H9 (cell line): ENCODE data around the gene POMGNT2. TPM values are rescaled to one million over a fixed set of nuclear protein-coding genes. Genes with fewer than 3 reads are reported as not detected.

Source experiments
- DNase-seq: peaks from one replicate; pipeline ENCODE4 v3.0.0-alpha.2; 2017
- H2AFZ ChIP-seq: one replicate; pipeline ENCODE4 v1.6.1; 2013; ENCODE audit warnings: mild to moderate bottlenecking, low read length, control low read depth, moderate library complexity
- H2AK5ac ChIP-seq: 2 replicates; pipeline ENCODE4 v1.6.1; 2013; ENCODE audit warnings: low read length, control low read depth, mixed read lengths; ENCODE audit not compliant: insufficient read length
- H2BK120ac ChIP-seq: one replicate; pipeline ENCODE4 v1.6.1; 2013; ENCODE audit warnings: low read depth, mild to moderate bottlenecking, low read length, control low read depth, inconsistent platforms; ENCODE audit not compliant: poor library complexity, severe bottlenecking
- H2BK12ac ChIP-seq: 2 replicates; pipeline ENCODE4 v1.6.1; 2013; ENCODE audit warnings: low read length, control low read depth, mixed read lengths, low read depth; ENCODE audit not compliant: insufficient read length
- H2BK15ac ChIP-seq: 2 replicates; pipeline ENCODE4 v1.6.1; 2013; ENCODE audit warnings: low read depth, low read length, control low read depth
- H2BK20ac ChIP-seq: one replicate; pipeline ENCODE4 v1.6.1; 2013; ENCODE audit warnings: low read depth, mild to moderate bottlenecking, low read length, control low read depth, inconsistent platforms; ENCODE audit not compliant: poor library complexity, severe bottlenecking
- H2BK5ac ChIP-seq: 2 replicates; pipeline ENCODE4 v1.6.1; 2013; ENCODE audit warnings: low read length, control low read depth, mixed read lengths; ENCODE audit not compliant: insufficient read length
- H3K14ac ChIP-seq: 2 replicates; pipeline ENCODE4 v1.6.1; 2013; ENCODE audit warnings: low read length, control low read depth; ENCODE audit not compliant: insufficient read depth
- H3K18ac ChIP-seq: 2 replicates; pipeline ENCODE4 v1.6.1; 2013; ENCODE audit warnings: low read depth, mild to moderate bottlenecking, mixed read lengths, low read length, control low read depth; ENCODE audit not compliant: insufficient read length
- H3K23ac ChIP-seq: 2 replicates; pipeline ENCODE4 v1.6.1; 2013; ENCODE audit warnings: low read length, control low read depth, mixed read lengths, low read depth; ENCODE audit not compliant: insufficient read length
- H3K23me2 ChIP-seq: 2 replicates; pipeline ENCODE4 v1.6.1; 2013; ENCODE audit warnings: low read depth, mild to moderate bottlenecking, mixed read lengths, low read length, control low read depth; ENCODE audit not compliant: insufficient read length, poor library complexity, severe bottlenecking
- H3K27ac ChIP-seq: 2 replicates; pipeline ENCODE4 v1.5.1; 2013; ENCODE audit warnings: low read length, control low read depth, mixed read lengths, low read depth; ENCODE audit not compliant: insufficient read length
- H3K27me3 ChIP-seq: 2 replicates; pipeline ENCODE4 v1.6.1; 2013; ENCODE audit warnings: low read length, control low read depth, inconsistent platforms; ENCODE audit not compliant: insufficient read depth
- H3K4ac ChIP-seq: 2 replicates; pipeline ENCODE4 v1.6.1; 2013; ENCODE audit warnings: low read depth, mild to moderate bottlenecking, control low read depth, inconsistent platforms, low read length, moderate library complexity
- H3K4me1 ChIP-seq: 2 replicates; pipeline ENCODE4 v1.6.1; 2013; ENCODE audit warnings: low read length, control low read depth, inconsistent platforms; ENCODE audit not compliant: insufficient read depth
- H3K4me2 ChIP-seq: 2 replicates; pipeline ENCODE4 v1.6.1; 2013; ENCODE audit warnings: low read length, control low read depth, mixed read lengths; ENCODE audit not compliant: insufficient read length, insufficient read depth
- H3K56ac ChIP-seq: 2 replicates; pipeline ENCODE4 v1.6.1; 2013; ENCODE audit warnings: low read depth, mild to moderate bottlenecking, mixed read lengths, low read length, control low read depth; ENCODE audit not compliant: insufficient read length
- H3K79me1 ChIP-seq: 2 replicates; pipeline ENCODE4 v1.6.1; 2013; ENCODE audit warnings: low read depth, mild to moderate bottlenecking, moderate library complexity, low read length, control low read depth, inconsistent platforms; ENCODE audit not compliant: insufficient read depth, poor library complexity, severe bottlenecking
- H3K79me2 ChIP-seq: 2 replicates; pipeline ENCODE4 v1.6.1; 2013; ENCODE audit warnings: low read length, control low read depth, inconsistent platforms; ENCODE audit not compliant: insufficient read depth
- H3K9ac ChIP-seq: 2 replicates; pipeline ENCODE4 v1.6.1; 2013; ENCODE audit warnings: low read length, control low read depth, mixed read lengths; ENCODE audit not compliant: insufficient read length; ENCODE audit errors: extremely low read depth
- H3K9me3 ChIP-seq: one replicate; pipeline ENCODE4 v1.6.1; 2013; ENCODE audit warnings: low read depth, low read length, inconsistent platforms; ENCODE audit not compliant: control insufficient read depth
- H3T11ph ChIP-seq: one replicate; pipeline ENCODE4 v1.6.1; 2013; ENCODE audit warnings: mild to moderate bottlenecking, low read length, control low read depth, inconsistent platforms
- H4K20me1 ChIP-seq: one replicate; pipeline ENCODE4 v1.6.1; 2013; ENCODE audit not compliant: control insufficient read depth, insufficient read length, insufficient read depth
- H4K5ac ChIP-seq: 2 replicates; pipeline ENCODE4 v1.6.1; 2013; ENCODE audit warnings: low read depth, mild to moderate bottlenecking, mixed read lengths, low read length, control low read depth; ENCODE audit not compliant: insufficient read length
- H4K8ac ChIP-seq: replicated peaks from 2 replicates; pipeline ENCODE4 v1.6.1; 2013; ENCODE audit warnings: low read length, control low read depth, mixed read lengths, low read depth; ENCODE audit not compliant: insufficient read length
- H4K91ac ChIP-seq: 2 replicates; pipeline ENCODE4 v1.6.1; 2013; ENCODE audit warnings: low read depth, mild to moderate bottlenecking, moderate library complexity, mixed read lengths, low read length, control low read depth; ENCODE audit not compliant: insufficient read length
- H3K27ac Mint-ChIP-seq, 3 experiments: 2 replicates in 2 of 3; 3 replicates in 1 of 3; pipeline ENCODE4 v1.8.0; 2020 to 2021; ENCODE audit warnings: mixed read lengths in 3 of 3, mild to moderate bottlenecking in 1 of 3, moderate library complexity in 1 of 3
- H3K27me3 Mint-ChIP-seq: 2 replicates; pipeline ENCODE4 v1.8.0; 2021; ENCODE audit warnings: low read depth, mild to moderate bottlenecking, moderate library complexity, mixed read lengths
- H3K36me3 Mint-ChIP-seq, 3 experiments: 2 replicates in 2 of 3; 3 replicates in 1 of 3; pipeline ENCODE4 v1.8.0; 2020 to 2021; ENCODE audit warnings: low read depth in 3 of 3, mixed read lengths in 3 of 3; ENCODE audit not compliant: insufficient read depth in 1 of 3
- H3K4me1 Mint-ChIP-seq, 2 experiments: 2 replicates each; pipeline ENCODE4 v1.8.0; 2020; ENCODE audit warnings: mixed read lengths in 2 of 2
- H3K4me3 Mint-ChIP-seq, 2 experiments: 2 replicates in 1 of 2; 3 replicates in 1 of 2; pipeline ENCODE4 v1.8.0; 2020 to 2021; ENCODE audit warnings: mild to moderate bottlenecking in 2 of 2, mixed read lengths in 2 of 2, moderate library complexity in 1 of 2
- H3K9me3 Mint-ChIP-seq, 2 experiments: 2 replicates in 1 of 2; 3 replicates in 1 of 2; pipeline ENCODE4 v1.8.0; 2020; ENCODE audit warnings: mild to moderate bottlenecking in 2 of 2, mixed read lengths in 2 of 2, moderate library complexity in 1 of 2
- CTCF ChIP-seq: fragments of 200-600 bp; sonication (generic); conservative IDR thresholded peaks from 3 replicates; pipeline ENCODE4 v1.8.0; 2021; ENCODE audit warnings: antibody characterized with exemption, mild to moderate bottlenecking
- WGBS: extraction: QIAGEN DNeasy Blood & Tissue Kit; methylation state at CpG from one replicate; pipeline ENCODE4 v1.1.7; 2013; ENCODE audit warnings: missing lambda C conversion rate, low lambda C conversion rate, mixed read lengths; ENCODE audit not compliant: insufficient read length; ENCODE audit errors: extremely low coverage; 5-methylcytosine and 5-hydroxymethylcytosine counted together
- total RNA-seq: library from RNA; stranded (reverse); gene quantifications from 2 replicates; pipeline ENCODE4 v1.2.1, GENCODE V29; 2021

Gene POMGNT2
- total RNA-seq, 1 experiment from 2014 or later = 14.0 TPM

GRCh38 chr3:43073116-43073835, 32.6 kb downstream of the POMGNT2 start:
- no peak overlapping the region for H2AK5ac ChIP-seq
- no peak overlapping the region for H2BK12ac ChIP-seq
- no peak overlapping the region for H2BK15ac ChIP-seq
- no peak overlapping the region for H2BK120ac ChIP-seq
- H2AFZ ChIP-seq = no peak overlapping the region
- H3K18ac ChIP-seq = no peak overlapping the region
- no peak for DNase-seq
- H4K20me1 ChIP-seq = no peaks in the 10 kb centered on the region
- H3K4me1 ChIP-seq = no peaks in the 10 kb centered on the region
- no CpG with 5 or more reads among the region's 7 CpGs for WGBS
- no peaks in the 10 kb centered on the region for H3K79me1 ChIP-seq
- Mint-ChIP-seq H3K4me3 (no peak overlapping the region), H3K27ac (no peak overlapping the region), H3K36me3 (peaks cover 0 to 5% (median 0%) of the 10 kb centered on the region in 3 experiments; a peak in 2 of 7 replicates), H3K9me3 (0 out of 5 replicates have a peak, but pooled peaks cover 0 to 4% of the 10 kb centered on the region in 2 experiments), H3K4me1 (no peaks in the 10 kb centered on the region), H3K27me3 (peaks cover 1% of the 10 kb centered on the region)
- H2BK5ac ChIP-seq = no peak overlapping the region
- H3K23me2 ChIP-seq = no peaks in the 10 kb centered on the region
- H3K9me3 ChIP-seq = no peaks in the 10 kb centered on the region
- H3K4ac ChIP-seq = no peak overlapping the region
- no peak overlapping the region for H4K5ac ChIP-seq
- H3K27me3 ChIP-seq = no peaks in the 10 kb centered on the region
- H3K23ac ChIP-seq = no peak overlapping the region
- H3K79me2 ChIP-seq = no peaks in the 10 kb centered on the region
- H3K9ac ChIP-seq = no peak overlapping the region
- no peak overlapping the region for H3T11ph ChIP-seq
- H3K27ac ChIP-seq = no peak overlapping the region
- no peak overlapping the region for H3K56ac ChIP-seq
- no peak overlapping the region; the same call in 1 of the 2 replicates for H3K14ac ChIP-seq
- no peak overlapping the region for H2BK20ac ChIP-seq
- H4K8ac ChIP-seq = no peak overlapping the region
- no peak for TF ChIP-seq CTCF
- H4K91ac ChIP-seq = no peak overlapping the region
- no peak overlapping the region for H3K4me2 ChIP-seq
